Inferior parietal cortex (tissue), 1 donor: ENCODE data around the gene KAT14.
"Not testable (repeated sequence)": the region's sequence is repeated elsewhere in the genome, so short reads cannot be mapped to it uniquely, and the experiment has no call there.

ENCODE experiments used
- DNase-seq: peaks from one replicate; pipeline ENCODE4 v3.0.0-alpha.2; 2016; ENCODE audit errors: extremely low spot score

KAT14 gene

DNA sequence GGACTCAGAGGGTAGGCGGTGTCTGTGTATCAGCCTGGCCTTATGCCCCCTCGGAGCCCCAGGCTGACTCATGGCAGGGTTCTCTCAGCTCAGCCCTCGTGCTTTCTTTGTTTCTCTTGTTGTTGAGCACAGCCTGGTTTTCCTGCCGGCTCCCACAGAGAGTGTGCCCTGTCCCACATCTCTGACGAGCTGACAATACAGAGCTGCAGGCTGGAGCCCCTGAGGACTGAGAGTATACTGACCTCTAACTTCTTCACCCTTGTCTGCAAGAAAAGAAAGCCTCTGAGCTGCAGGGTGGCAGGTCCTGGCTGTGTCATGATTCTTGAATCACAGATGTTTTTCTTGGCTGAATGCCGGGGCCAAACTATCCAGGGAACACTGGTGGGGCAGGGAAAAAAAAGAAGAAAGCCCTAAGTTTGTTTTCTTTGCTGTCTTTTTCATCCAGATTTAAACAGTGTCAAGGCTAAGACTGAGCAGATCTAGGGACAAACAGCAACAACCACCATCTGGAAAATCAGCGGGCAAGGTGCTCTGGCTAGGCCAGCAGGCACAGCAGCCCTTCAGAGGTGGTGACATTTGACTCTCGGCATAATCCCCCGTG, 87.4 kb downstream of the KAT14 start:
- DNase-seq, result peak; percentile 4

DNA sequence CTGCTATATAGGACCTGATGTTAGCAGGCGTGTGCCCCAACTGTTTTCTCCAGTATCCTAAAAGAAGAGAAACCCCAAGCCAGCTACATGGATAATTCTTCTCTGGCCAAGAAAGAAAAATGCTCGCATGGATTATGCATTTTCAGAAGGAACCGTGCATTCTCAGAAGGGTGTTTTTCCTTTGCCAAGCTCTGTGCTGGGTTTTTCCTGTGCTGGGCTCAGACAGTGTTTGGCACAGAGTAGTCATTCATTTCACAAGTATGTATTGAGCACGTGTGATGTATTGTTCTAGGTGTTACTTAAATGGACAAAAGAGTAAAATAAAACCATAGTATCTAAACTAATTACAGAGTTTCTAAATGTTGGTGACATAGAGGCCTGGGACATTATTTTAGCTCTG, 88.0 kb downstream of the KAT14 start:
- DNase-seq, result peak; percentile 4

DNA sequence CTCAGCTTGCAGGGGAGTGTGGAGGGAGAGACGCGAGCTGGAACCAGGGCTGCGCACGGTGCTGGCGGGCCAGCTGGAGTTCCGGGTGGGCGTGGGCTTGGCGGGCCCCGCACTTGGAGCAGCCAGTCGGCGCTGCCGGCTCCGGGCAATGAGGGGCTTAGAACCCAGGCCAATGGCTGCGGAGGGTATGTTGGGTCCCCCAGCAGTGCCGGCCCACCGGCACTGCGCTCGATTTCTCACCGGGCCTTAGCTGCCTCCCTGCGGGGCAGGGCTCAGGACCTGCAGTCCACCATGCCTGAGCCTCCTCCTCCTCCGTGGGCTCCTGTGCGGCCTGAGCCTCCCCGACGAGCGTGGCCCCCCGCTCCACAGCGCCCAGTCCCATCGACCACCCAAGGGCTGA, 89.1 kb downstream of the KAT14 start:
- not testable (repeated sequence) for DNase-seq

DNA sequence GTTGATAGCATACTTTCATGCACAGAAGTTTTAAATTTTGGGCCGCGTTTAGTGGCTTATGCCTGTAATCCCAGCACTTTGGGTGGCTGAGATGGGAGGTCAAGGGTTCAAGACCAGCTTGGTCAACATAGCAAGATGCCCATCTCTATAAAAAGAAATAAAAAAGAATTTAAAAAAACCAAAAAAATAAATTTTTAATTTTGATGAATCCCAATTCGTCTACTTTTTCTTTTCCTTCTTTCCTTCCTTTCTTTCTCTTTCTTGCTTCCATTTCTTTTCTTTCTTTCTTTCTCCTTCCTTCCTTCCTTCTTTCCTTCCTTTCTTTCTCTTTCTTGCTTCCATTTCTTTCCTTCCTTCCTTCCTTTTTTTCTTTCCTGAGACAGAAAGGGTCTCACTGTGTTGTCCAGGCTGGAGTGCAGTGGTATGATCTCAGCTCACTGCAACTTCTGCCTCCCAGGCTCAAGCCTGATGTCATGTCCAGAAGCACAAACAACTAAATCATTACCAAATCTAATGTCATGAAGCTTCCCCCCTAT, 95.8 kb downstream of the KAT14 start:
- DNase-seq, result no peak
